Superior temporal gyrus (tissue), 1 donor: ENCODE results near the gene ANXA4.
A peak's percentile ranks its signal among the peaks of the same experiment; 100 is the strongest.
"Not testable (repeated sequence)": the region's sequence is repeated elsewhere in the genome, so short reads cannot be mapped to it uniquely, and the experiment has no call there.

Source experiments
- DNase-seq: peaks from one replicate; pipeline ENCODE4 v3.0.0-alpha.2; 2016; ENCODE audit errors: extremely low spot score

ANXA4 gene

GRCh38 chr2:69753659-69754363, 11.9 kb downstream of the ANXA4 start:
- no peak for DNase-seq

GRCh38 chr2:69754633-69755032, 12.7 kb downstream of the ANXA4 start:
- DNase-seq, result no peak

GRCh38 chr2:69755862-69756467, 14.0 kb downstream of the ANXA4 start:
- DNase-seq, result no peak

- peak; percentile 20 for DNase-seq
Observed at GRCh38 chr2:69762025-69762424, 20.1 kb downstream of the ANXA4 start.

GRCh38 chr2:69762513-69763494, 20.9 kb downstream of the ANXA4 start:
- peak; percentile 87 for DNase-seq

GRCh38 chr2:69763831-69764230, 21.9 kb downstream of the ANXA4 start:
- not testable (repeated sequence) for DNase-seq

- no peak for DNase-seq
Observed at GRCh38 chr2:69764286-69765095, 22.6 kb downstream of the ANXA4 start.

GRCh38 chr2:69765096-69765380, 23.1 kb downstream of the ANXA4 start:
- no peak for DNase-seq

- DNase-seq, result no peak
Observed at GRCh38 chr2:69766014-69766413, 24.1 kb downstream of the ANXA4 start.

- peak; percentile 75 for DNase-seq
Observed at GRCh38 chr2:69767034-69767433, 25.1 kb downstream of the ANXA4 start.

- no peak for DNase-seq
Observed at GRCh38 chr2:69768235-69768634, 26.3 kb downstream of the ANXA4 start.

GRCh38 chr2:69768789-69769188, 26.9 kb downstream of the ANXA4 start:
- DNase-seq, result no peak

GRCh38 chr2:69769272-69769671, 27.3 kb downstream of the ANXA4 start:
- DNase-seq, result no peak

- no peak for DNase-seq
Observed at GRCh38 chr2:69770193-69770702, 28.3 kb downstream of the ANXA4 start.

GRCh38 chr2:69770747-69771146, 28.8 kb downstream of the ANXA4 start:
- no peak for DNase-seq

- no peak for DNase-seq
Observed at GRCh38 chr2:69771461-69771860, 29.5 kb downstream of the ANXA4 start.

- DNase-seq, result no peak
Observed at GRCh38 chr2:69773206-69773605, 31.3 kb downstream of the ANXA4 start.

GRCh38 chr2:69774258-69774983, 32.5 kb downstream of the ANXA4 start:
- DNase-seq, result not testable (repeated sequence)

GRCh38 chr2:69774984-69775982, 33.3 kb downstream of the ANXA4 start:
- no peak for DNase-seq
